ENCODE results near the gene MACROD2.

Gene MACROD2

GRCh38 chr20:14342918-14343317, 347.6 kb downstream of the MACROD2 start:
- FAIRE-seq = no peak

- FAIRE-seq = no peak
Measured at GRCh38 chr20:14343491-14344065, 348.3 kb downstream of the MACROD2 start.

GRCh38 chr20:14344746-14345145, 349.4 kb downstream of the MACROD2 start:
- FAIRE-seq = no peak

- FAIRE-seq = no peak
Measured at GRCh38 chr20:14355791-14356190, 360.5 kb downstream of the MACROD2 start.

- FAIRE-seq = no peak
Measured at GRCh38 chr20:14360416-14360815, 365.1 kb downstream of the MACROD2 start.

GRCh38 chr20:14361509-14362345, 366.4 kb downstream of the MACROD2 start:
- FAIRE-seq = no peak

GRCh38 chr20:14374196-14374595, 378.9 kb downstream of the MACROD2 start:
- FAIRE-seq = no peak

GRCh38 chr20:14375416-14375985, 380.2 kb downstream of the MACROD2 start:
- FAIRE-seq = no peak

- FAIRE-seq = no peak
Measured at GRCh38 chr20:14378326-14378725, 383.0 kb downstream of the MACROD2 start.

GRCh38 chr20:14383335-14383734, 388.0 kb downstream of the MACROD2 start:
- FAIRE-seq = no peak

- FAIRE-seq = no peak
Measured at GRCh38 chr20:14384416-14385175, 389.3 kb downstream of the MACROD2 start.

GRCh38 chr20:14385176-14385740, 389.9 kb downstream of the MACROD2 start:
- no peak for FAIRE-seq

- no peak for FAIRE-seq
Measured at GRCh38 chr20:14386726-14387125, 391.4 kb downstream of the MACROD2 start.

- FAIRE-seq = no peak
Measured at GRCh38 chr20:14401479-14402138, 406.3 kb downstream of the MACROD2 start.

- no peak for FAIRE-seq
Measured at GRCh38 chr20:14404515-14404914, 409.2 kb downstream of the MACROD2 start.

- no peak for FAIRE-seq
Measured at GRCh38 chr20:14406495-14406894, 411.2 kb downstream of the MACROD2 start.

- no peak for FAIRE-seq
Measured at GRCh38 chr20:14407336-14407735, 412.0 kb downstream of the MACROD2 start.

GRCh38 chr20:14410869-14411555, 415.7 kb downstream of the MACROD2 start:
- FAIRE-seq = no peak

- no peak for FAIRE-seq
Measured at GRCh38 chr20:14412065-14412681, 416.9 kb downstream of the MACROD2 start.

- no peak for FAIRE-seq
Measured at GRCh38 chr20:14413835-14414234, 418.5 kb downstream of the MACROD2 start.

- FAIRE-seq = no peak
Measured at GRCh38 chr20:14414560-14414959, 419.2 kb downstream of the MACROD2 start.

All from TTC549 (cell line).